Type B pancreatic cell (in vitro differentiated cells): ENCODE data around the gene ZNF668. TPM values are rescaled to one million over a fixed set of nuclear protein-coding genes. Genes with fewer than 3 reads are reported as not detected.

Source experiments
- DNase-seq: peaks from one replicate; pipeline ENCODE4 v3.0.0; 2021; ENCODE audit warnings: mixed read lengths; ENCODE audit not compliant: unreplicated experiment; ENCODE audit errors: extremely low spot score
- H3K27ac Mint-ChIP-seq: 2 replicates; pipeline ENCODE4 v1.8.0; 2021; ENCODE audit warnings: mild to moderate bottlenecking, mixed read lengths
- H3K27me3 Mint-ChIP-seq: 2 replicates; pipeline ENCODE4 v1.8.0; 2021; ENCODE audit warnings: mixed read lengths
- H3K36me3 Mint-ChIP-seq: 2 replicates; pipeline ENCODE4 v1.8.0; 2021; ENCODE audit warnings: mixed read lengths
- H3K4me1 Mint-ChIP-seq: one replicate; pipeline ENCODE4 v1.8.0; 2021; ENCODE audit warnings: mixed read lengths; ENCODE audit not compliant: unreplicated experiment
- H3K4me3 Mint-ChIP-seq: 2 replicates; pipeline ENCODE4 v1.8.0; 2021; ENCODE audit warnings: mild to moderate bottlenecking, mixed read lengths
- H3K9me3 Mint-ChIP-seq: 2 replicates; pipeline ENCODE4 v1.8.0; 2021; ENCODE audit warnings: mixed read lengths
- CTCF ChIP-seq: fragments of 200-600 bp; sonication (generic); conservative IDR thresholded peaks from 2 replicates; pipeline ENCODE4 v1.5.0; 2021; ENCODE audit warnings: antibody characterized with exemption, mild to moderate bottlenecking
- total RNA-seq: library from RNA; stranded (reverse); gene quantifications from 2 replicates; pipeline ENCODE4 v1.2.1, GENCODE V29; 2021; ENCODE audit warnings: low replicate concordance

The ZNF668 gene
- total RNA-seq, 1 donor from 2014 or later: 13.4 TPM

- no peaks in the 10 kb centered on the region for H3K27me3 Mint-ChIP-seq
- no peaks in the 10 kb centered on the region for H3K9me3 Mint-ChIP-seq
- H3K27ac Mint-ChIP-seq: no peak overlapping the region
- no peaks in the 10 kb centered on the region for H3K36me3 Mint-ChIP-seq
- no peak for TF ChIP-seq CTCF
- DNase-seq: no peak
- peak overlapping the region; percentile 57 for H3K4me3 Mint-ChIP-seq
- no peaks in the 10 kb centered on the region for H3K4me1 Mint-ChIP-seq
Observed at GRCh38 chr16:31036691-31037090, 37.3 kb downstream of the ZNF668 start.

GRCh38 chr16:31033709-31034492 is 40.1 kb downstream of the ZNF668 start:
- Mint-ChIP-seq H3K27ac (peak overlapping the region; percentile 92), H3K4me3 (peak overlapping the region; percentile 97), H3K9me3 (no peaks in the 10 kb centered on the region), H3K36me3 (no peaks in the 10 kb centered on the region), H3K27me3 (no peaks in the 10 kb centered on the region), H3K4me1 (no peaks in the 10 kb centered on the region)
- TF ChIP-seq CTCF: no peak
- DNase-seq: peak; percentile 83

- H3K9me3 Mint-ChIP-seq: no peaks in the 10 kb centered on the region
- peak; percentile 96 for DNase-seq
- H3K36me3 Mint-ChIP-seq: no peaks in the 10 kb centered on the region
- peak within 1 kb of the TSS; percentile 97 for H3K4me3 Mint-ChIP-seq
- H3K4me1 Mint-ChIP-seq: no peaks in the 10 kb centered on the region
- TF ChIP-seq CTCF: no peak
- H3K27me3 Mint-ChIP-seq: no peaks in the 10 kb centered on the region
- H3K27ac Mint-ChIP-seq: peak within 1 kb of the TSS; percentile 92
Observed at GRCh38 chr16:31032736-31033708, 41.0 kb downstream of the ZNF668 start, which contains the start of gene STX4. TSS of gene STX4 (plus strand) at chr16:31033558. CDS start at chr16:31033806, 248 bp downstream.

- TF ChIP-seq CTCF: no peak
- DNase-seq: no peak
- Mint-ChIP-seq H3K36me3 (no peaks in the 10 kb centered on the region), H3K4me3 (no peak overlapping the region), H3K27me3 (no peaks in the 10 kb centered on the region), H3K9me3 (no peaks in the 10 kb centered on the region), H3K27ac (no peak overlapping the region), H3K4me1 (no peaks in the 10 kb centered on the region)
Observed at GRCh38 chr16:31031276-31031675, 42.8 kb downstream of the ZNF668 start.

- no peak overlapping the region for H3K4me3 Mint-ChIP-seq
- no peaks in the 10 kb centered on the region for H3K4me1 Mint-ChIP-seq
- H3K9me3 Mint-ChIP-seq: no peaks in the 10 kb centered on the region
- no peaks in the 10 kb centered on the region for H3K27me3 Mint-ChIP-seq
- no peak for TF ChIP-seq CTCF
- no peaks in the 10 kb centered on the region for H3K36me3 Mint-ChIP-seq
- H3K27ac Mint-ChIP-seq: no peak overlapping the region
- DNase-seq: no peak
Observed at GRCh38 chr16:31029272-31029671, 44.8 kb downstream of the ZNF668 start.
